Thyroid gland (tissue), 4 donors: Measurements from ENCODE around the gene SEC14L1. TPM values are rescaled to one million over a fixed set of nuclear protein-coding genes. Genes with fewer than 3 reads are reported as not detected.

ENCODE experiments used
- DNase-seq, 2 donors: peaks; one replicate each; pipeline ENCODE4 v3.0.0-alpha.2; 2019
- H3K27ac ChIP-seq, 3 donors: fragments of 200-600 bp; sonication (generic); 1 replicate in 2 of 3; 2 replicates in 1 of 3; pipeline ENCODE4 v1.5.1; 2016 to 2019; ENCODE audit warnings: mild to moderate bottlenecking in 1 of 3, moderate library complexity in 1 of 3
- H3K27me3 ChIP-seq: fragments of 200-600 bp; sonication (generic); one replicate; pipeline ENCODE4 v1.5.1; 2019
- H3K36me3 ChIP-seq, 2 donors: fragments of 200-600 bp; sonication (generic); one replicate each; pipeline ENCODE4 v1.5.1; 2016 to 2019
- H3K4me1 ChIP-seq, 2 donors: fragments of 200-600 bp; sonication (generic); one replicate each; pipeline ENCODE4 v1.5.1; 2017 to 2019
- H3K4me3 ChIP-seq, 3 donors: fragments of 200-600 bp; sonication (generic); replicated peaks in 1 of 3; 1 replicate in 2 of 3; 2 replicates in 1 of 3; pipeline ENCODE4 v1.5.1; 2016; ENCODE audit warnings: mild to moderate bottlenecking in 1 of 3
- H3K9me3 ChIP-seq: fragments of 200-600 bp; sonication (generic); one replicate; pipeline ENCODE4 v1.5.1; 2017
- POLR2A ChIP-seq, 2 donors: fragments of 450-650 bp; IDR thresholded peaks; one replicate each; pipeline ENCODE4 v1.6.1; 2017; ENCODE audit warnings: antibody characterized with exemption in 2 of 2, mild to moderate bottlenecking in 2 of 2, moderate library complexity in 1 of 2
- WGBS, 2 donors: methylation state at CpG; one replicate each; pipeline ENCODE4 v1.1.5; 2017; 5-methylcytosine and 5-hydroxymethylcytosine counted together
- intact Hi-C: fragments of 100-400 bp; cut with DNase I; formaldehyde crosslinking; loops from one replicate; pipeline ENCODE4 v1.15.1; 2023
- total RNA-seq, 4 donors: library from RNA; depleted of rRNA; stranded (reverse); fragments of >200 nt; gene quantifications; one replicate each; pipeline ENCODE4 v1.2.3, GENCODE V29; 2016
- TF ChIP-seq, protein P1 (sequence below), 6 experiments: fragments of 200-600 bp in 3 of 6; fragments of 450-650 bp in 3 of 6; sonication (generic) in 3 of 6; IDR thresholded peaks; one replicate each; pipeline ENCODE4 v1.5.1; 2016 to 2019; ENCODE audit warnings: antibody characterized with exemption in 6 of 6, mild to moderate bottlenecking in 2 of 6, inconsistent platforms in 1 of 6, moderate library complexity in 1 of 6

The SEC14L1 gene
- total RNA-seq, 4 donors from 2014 or later = 57.6 to 287 (median 102) TPM

DNA sequence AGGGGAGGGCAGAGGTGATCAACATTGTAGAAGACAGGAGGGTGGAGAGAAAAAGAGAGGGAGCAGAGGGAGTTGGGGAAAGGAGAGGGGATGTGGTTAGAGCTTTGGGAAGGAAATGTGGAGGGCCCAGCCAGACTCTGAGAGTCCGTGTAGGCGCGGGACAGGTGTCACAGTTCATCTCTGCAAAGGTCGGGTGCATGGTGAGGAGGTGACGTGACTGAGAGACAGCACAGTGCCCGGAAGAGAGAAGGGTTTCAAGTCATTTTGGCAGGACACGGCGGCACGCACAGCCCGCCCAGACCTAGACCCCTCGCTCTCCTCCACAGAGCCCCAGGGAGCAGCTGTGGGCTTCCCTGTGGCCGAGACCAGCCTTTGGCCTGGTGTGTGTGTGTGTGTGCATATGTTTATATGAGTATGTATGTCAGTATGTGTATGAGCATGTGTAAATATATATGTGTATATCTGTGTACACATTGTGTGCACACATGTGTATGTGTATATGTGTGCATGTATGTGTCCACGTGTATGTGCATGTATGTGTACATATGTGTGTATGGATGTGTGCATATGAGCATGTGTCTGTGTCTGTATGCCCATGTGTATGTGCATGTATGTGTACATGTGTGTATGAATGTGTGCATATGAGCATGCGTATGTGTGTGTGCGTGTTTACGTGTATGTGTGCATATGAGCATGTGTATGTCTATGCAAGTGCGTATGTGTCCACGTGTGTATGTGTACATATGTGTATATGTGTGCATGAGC is 104.6 kb downstream of the SEC14L1 start:
- Histone ChIP-seq H3K9me3 (no peaks in the 10 kb centered on the region), H3K4me1 (peaks cover 4 to 12% of the 10 kb centered on the region in 2 donors), H3K4me3 (no peak overlapping the region), H3K27ac (no peak overlapping the region), H3K27me3 (no peaks in the 10 kb centered on the region), H3K36me3 (no peaks in the 10 kb centered on the region)
- intact Hi-C loops = loop anchor here (5.0 kb wide), 1 partner anchor 158 kb away; no protein-coding TSS in a partner anchor
- TF ChIP-seq, protein P1, sequence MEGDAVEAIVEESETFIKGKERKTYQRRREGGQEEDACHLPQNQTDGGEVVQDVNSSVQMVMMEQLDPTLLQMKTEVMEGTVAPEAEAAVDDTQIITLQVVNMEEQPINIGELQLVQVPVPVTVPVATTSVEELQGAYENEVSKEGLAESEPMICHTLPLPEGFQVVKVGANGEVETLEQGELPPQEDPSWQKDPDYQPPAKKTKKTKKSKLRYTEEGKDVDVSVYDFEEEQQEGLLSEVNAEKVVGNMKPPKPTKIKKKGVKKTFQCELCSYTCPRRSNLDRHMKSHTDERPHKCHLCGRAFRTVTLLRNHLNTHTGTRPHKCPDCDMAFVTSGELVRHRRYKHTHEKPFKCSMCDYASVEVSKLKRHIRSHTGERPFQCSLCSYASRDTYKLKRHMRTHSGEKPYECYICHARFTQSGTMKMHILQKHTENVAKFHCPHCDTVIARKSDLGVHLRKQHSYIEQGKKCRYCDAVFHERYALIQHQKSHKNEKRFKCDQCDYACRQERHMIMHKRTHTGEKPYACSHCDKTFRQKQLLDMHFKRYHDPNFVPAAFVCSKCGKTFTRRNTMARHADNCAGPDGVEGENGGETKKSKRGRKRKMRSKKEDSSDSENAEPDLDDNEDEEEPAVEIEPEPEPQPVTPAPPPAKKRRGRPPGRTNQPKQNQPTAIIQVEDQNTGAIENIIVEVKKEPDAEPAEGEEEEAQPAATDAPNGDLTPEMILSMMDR (IDR thresholded peaks at IDR 0.05) = no peak
- TF ChIP-seq POLR2A (IDR thresholded peaks at IDR 0.05) = no peak
- 81% methylated on average over 18 of the region's 18 CpGs for WGBS, 2 donors
- DNase-seq = no peak

DNA sequence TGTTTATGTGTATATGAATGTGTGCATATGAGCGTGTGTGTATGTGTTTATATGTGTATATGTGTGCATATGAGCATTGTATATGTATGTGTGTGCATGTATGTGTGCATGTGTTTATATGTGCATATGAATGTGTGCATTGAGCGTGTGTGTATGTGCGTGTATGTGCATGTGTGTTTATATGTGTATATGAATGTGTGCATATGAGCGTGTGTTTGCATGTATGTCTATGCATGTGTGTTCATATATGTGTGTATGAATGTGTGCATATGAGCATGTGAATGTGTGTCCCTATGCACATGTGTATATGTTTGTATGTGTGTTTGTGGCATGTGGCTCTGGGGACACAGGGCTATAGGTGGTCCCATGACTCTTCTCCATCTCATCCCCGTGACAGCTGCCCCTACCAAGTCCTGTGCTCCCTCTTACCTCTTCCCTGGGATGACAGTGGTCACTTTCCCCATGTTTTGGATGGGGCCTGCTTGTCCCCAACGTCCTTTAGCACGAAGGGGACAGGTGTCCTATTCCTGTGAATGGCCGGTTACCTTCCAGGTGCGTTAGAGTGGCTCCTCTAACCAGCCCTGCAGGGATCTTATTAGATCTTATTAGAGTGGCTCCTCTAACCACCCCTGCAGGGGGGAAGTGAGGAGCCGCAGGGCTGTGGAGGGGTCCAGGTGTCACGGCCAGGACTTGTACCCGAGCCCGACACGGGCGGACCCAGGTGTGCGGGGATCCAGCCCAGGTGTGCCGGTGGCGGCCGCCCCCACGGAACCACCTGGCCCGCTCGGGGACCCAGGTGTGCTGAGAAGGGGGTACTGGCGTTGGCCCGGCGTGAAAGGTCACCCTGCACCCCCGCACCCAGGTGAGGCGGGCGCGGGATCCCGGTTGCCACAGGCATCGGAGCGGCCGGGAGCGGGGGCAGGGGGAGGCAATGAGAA is 105.6 kb downstream of the SEC14L1 start:
- no peaks in the 10 kb centered on the region for H3K27me3 ChIP-seq
- H3K9me3 ChIP-seq = no peaks in the 10 kb centered on the region
- H3K27ac ChIP-seq = peak overlapping the region in 2 of 3 donors; percentile 48 to 49
- intact Hi-C loops = loop anchor here (5.0 kb wide), 1 partner anchor 159 kb away; no protein-coding TSS in a partner anchor
- H3K4me3 ChIP-seq = peak overlapping the region in 2 of 3 donors; percentile 25 to 36
- 62 to 78% methylated on average over 14 of the region's 34 CpGs for WGBS, 2 donors
- no peaks in the 10 kb centered on the region for H3K36me3 ChIP-seq
- DNase-seq = no peak
- H3K4me1 ChIP-seq = peaks cover 4 to 12% of the 10 kb centered on the region in 2 donors
- TF ChIP-seq, protein P1 (IDR thresholded peaks at IDR 0.05) = no peak
- TF ChIP-seq POLR2A (IDR thresholded peaks at IDR 0.05) = no peak

DNA sequence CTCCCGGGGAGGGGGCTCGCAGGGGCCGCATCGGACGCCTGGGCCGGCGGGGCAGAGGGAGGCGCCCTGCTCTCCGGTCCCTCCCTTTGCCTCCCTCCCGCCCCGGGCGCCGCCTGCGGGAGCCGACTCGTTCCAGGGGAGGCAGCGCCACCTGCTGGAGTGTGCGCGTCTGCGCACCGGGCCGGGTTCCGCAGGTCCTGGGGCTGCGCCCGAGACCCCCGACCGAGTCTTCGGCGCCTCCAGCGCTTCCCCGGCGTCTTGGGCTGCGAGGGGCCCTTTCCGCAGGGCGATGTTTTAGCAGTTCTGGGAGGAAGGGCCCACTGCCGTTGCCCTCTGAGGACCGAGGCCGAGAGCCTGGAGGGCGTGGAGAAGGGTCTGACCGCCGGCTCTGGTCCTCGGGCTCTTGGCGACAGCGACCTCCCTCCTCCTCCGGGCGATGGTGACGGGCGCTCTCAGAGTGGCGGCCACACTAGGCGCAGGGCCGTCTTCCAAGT is 106.3 kb downstream of the SEC14L1 start:
- Histone ChIP-seq H3K36me3 (no peaks in the 10 kb centered on the region), H3K9me3 (no peaks in the 10 kb centered on the region), H3K4me3 (peak overlapping the region in 2 of 3 donors; percentile 25 to 36), H3K27ac (peak overlapping the region in 2 of 3 donors; percentile 48 to 49), H3K27me3 (no peaks in the 10 kb centered on the region), H3K4me1 (peaks cover 4 to 12% of the 10 kb centered on the region in 2 donors)
- peak; percentile 78 to 86 for DNase-seq
- intact Hi-C loops = loop anchor here (5.0 kb wide), 1 partner anchor 160 kb away; no protein-coding TSS in a partner anchor
- TF ChIP-seq POLR2A (IDR thresholded peaks at IDR 0.05) = no peak
- TF ChIP-seq, protein P1 (IDR thresholded peaks at IDR 0.05) = peak; percentile 89 to 99 (median 98)
- 17% methylated on average over 1 of the region's 51 CpGs; no CpG with 5 or more reads in 1 of the 2 donors for WGBS, 2 donors

DNA sequence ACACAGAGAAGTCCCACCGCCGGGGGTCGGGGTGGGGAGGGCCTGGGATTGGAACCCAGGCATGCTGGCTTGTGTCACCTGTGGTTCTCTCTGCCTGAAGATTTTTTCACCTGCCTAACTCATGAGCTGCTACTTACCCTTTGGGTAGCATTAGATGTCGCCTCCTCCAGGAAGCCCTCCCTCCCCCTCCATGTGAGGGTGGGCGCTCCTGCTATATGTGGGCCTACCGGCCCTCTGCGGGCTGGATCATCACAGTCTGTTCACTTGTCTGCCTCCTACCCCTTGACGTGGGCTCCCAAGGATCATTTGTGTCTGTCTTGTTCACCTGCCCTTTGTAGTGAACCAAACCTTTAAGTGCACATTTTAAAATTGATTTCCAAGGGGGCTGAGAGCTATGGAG is 106.8 kb downstream of the SEC14L1 start:
- no peak for TF ChIP-seq POLR2A (IDR thresholded peaks at IDR 0.05)
- TF ChIP-seq, protein P1 (IDR thresholded peaks at IDR 0.05) = no peak
- DNase-seq = no peak
- Histone ChIP-seq H3K27me3 (no peaks in the 10 kb centered on the region), H3K4me1 (peaks cover 4 to 12% of the 10 kb centered on the region in 2 donors), H3K4me3 (peak overlapping the region in 1 of 3 donors; percentile 36), H3K9me3 (no peaks in the 10 kb centered on the region), H3K27ac (no peak overlapping the region), H3K36me3 (no peaks in the 10 kb centered on the region)
- 56 to 61% methylated on average over 5 to 8 of the region's 8 CpGs for WGBS, 2 donors
- intact Hi-C loops = loop anchor here (5.0 kb wide), 1 partner anchor 160 kb away; no protein-coding TSS in a partner anchor
